DMS114 treated with DMSO at 0.1 percent for 48 hours (cell line): Measurements from ENCODE around the gene FLOT1.

Experiments used
- DNase-seq: peaks from one replicate; lab custom pipeline; 2025; ENCODE audit not compliant: unreplicated experiment; lab: John Stamatoyannopoulos, UW

The FLOT1 gene

GRCh38 chr6:30742316-30743098 is at the start of gene FLOT1:
Gene FLOT1, minus strand, starts transcription at chr6:30742687. Its CDS starts 498 bp downstream, at chr6:30742189.
- DNase-seq: peak; percentile 86

GRCh38 chr6:30790724-30791383 is 48.4 kb upstream of the FLOT1 start:
- DNase-seq: no peak

- no peak for DNase-seq
Observed at GRCh38 chr6:30789606-30790005, 47.1 kb upstream of the FLOT1 start.

- DNase-seq: no peak
Observed at GRCh38 chr6:30787954-30788353, 45.5 kb upstream of the FLOT1 start.

- no peak for DNase-seq
Observed at GRCh38 chr6:30782425-30783014, 40.0 kb upstream of the FLOT1 start.

- DNase-seq: no peak
Observed at GRCh38 chr6:30781743-30782424, 39.4 kb upstream of the FLOT1 start.

- no peak for DNase-seq
Observed at GRCh38 chr6:30781395-30781742, 38.9 kb upstream of the FLOT1 start.

- DNase-seq: no peak
Observed at GRCh38 chr6:30780642-30780920, 38.1 kb upstream of the FLOT1 start.

- no peak for DNase-seq
Observed at GRCh38 chr6:30779850-30780641, 37.6 kb upstream of the FLOT1 start.

- DNase-seq: no peak
Observed at GRCh38 chr6:30778001-30778635, 35.6 kb upstream of the FLOT1 start.

- DNase-seq: no peak
Observed at GRCh38 chr6:30777155-30777485, 34.6 kb upstream of the FLOT1 start.

GRCh38 chr6:30776390-30777154 is 34.1 kb upstream of the FLOT1 start:
- DNase-seq: no peak

- no peak for DNase-seq
Observed at GRCh38 chr6:30775104-30775503, 32.6 kb upstream of the FLOT1 start.

GRCh38 chr6:30774701-30775100 is 32.2 kb upstream of the FLOT1 start:
- DNase-seq: no peak

GRCh38 chr6:30770592-30770991 is 28.1 kb upstream of the FLOT1 start:
- DNase-seq: no peak

- no peak for DNase-seq
Observed at GRCh38 chr6:30769853-30770524, 27.5 kb upstream of the FLOT1 start.

GRCh38 chr6:30769088-30769852 is 26.8 kb upstream of the FLOT1 start:
- no peak for DNase-seq

GRCh38 chr6:30768634-30769087 is 26.2 kb upstream of the FLOT1 start:
- no peak for DNase-seq

- DNase-seq: no peak
Observed at GRCh38 chr6:30767944-30768301, 25.4 kb upstream of the FLOT1 start.
